OCI-LY3 (cell line): ENCODE results near the gene MMUT.

Experiments
- EZH2phosphoT487 ChIP-seq: fragments of 200-600 bp; shearing (Covaris generic); IDR thresholded peaks from 2 replicates; pipeline ENCODE4 v1.6.1; 2018; ENCODE audit warnings: antibody characterized with exemption, mixed run types, low read depth
- TF ChIP-seq, protein P1 (sequence below): fragments of 200-600, 300-600 bp; sonication (generic); IDR thresholded peaks from 2 replicates; pipeline ENCODE4 v1.5.1; 2014; ENCODE audit warnings: antibody characterized with exemption, low read length, low read depth

DNA sequence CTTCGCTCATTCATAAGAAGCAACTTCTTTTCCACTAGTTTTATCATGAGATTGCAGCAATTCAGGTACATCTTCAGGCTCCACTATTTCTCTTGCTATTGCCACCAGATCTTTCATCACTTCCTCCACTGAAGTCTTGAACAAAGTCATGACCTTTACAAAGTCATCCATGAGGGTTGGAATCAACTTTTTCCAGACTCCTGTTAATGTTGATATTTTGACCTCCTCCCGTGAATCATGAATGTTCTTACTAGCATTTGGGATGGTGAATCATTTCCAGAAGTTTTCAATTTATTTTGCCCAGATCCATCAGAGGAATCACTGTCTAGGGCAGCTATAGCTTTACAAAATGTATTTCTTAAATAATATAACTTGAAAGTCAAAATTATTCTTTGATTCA, 1.6 kb upstream of the MMUT start:
- TF ChIP-seq, protein P1, sequence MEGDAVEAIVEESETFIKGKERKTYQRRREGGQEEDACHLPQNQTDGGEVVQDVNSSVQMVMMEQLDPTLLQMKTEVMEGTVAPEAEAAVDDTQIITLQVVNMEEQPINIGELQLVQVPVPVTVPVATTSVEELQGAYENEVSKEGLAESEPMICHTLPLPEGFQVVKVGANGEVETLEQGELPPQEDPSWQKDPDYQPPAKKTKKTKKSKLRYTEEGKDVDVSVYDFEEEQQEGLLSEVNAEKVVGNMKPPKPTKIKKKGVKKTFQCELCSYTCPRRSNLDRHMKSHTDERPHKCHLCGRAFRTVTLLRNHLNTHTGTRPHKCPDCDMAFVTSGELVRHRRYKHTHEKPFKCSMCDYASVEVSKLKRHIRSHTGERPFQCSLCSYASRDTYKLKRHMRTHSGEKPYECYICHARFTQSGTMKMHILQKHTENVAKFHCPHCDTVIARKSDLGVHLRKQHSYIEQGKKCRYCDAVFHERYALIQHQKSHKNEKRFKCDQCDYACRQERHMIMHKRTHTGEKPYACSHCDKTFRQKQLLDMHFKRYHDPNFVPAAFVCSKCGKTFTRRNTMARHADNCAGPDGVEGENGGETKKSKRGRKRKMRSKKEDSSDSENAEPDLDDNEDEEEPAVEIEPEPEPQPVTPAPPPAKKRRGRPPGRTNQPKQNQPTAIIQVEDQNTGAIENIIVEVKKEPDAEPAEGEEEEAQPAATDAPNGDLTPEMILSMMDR = no peak
- no peak for TF ChIP-seq EZH2phosphoT487
